CD4-positive, alpha-beta T cell treated with Interleukin-21 for 1 hour (primary cell): ENCODE results near the gene UCHL5.
"Not testable (repeated sequence)": the region's sequence is repeated elsewhere in the genome, so short reads cannot be mapped to it uniquely, and the experiment has no call there.

Experiments used
- DNase-seq: peaks from one replicate; pipeline ENCODE4 v3.0.0-alpha.2; 2020

Gene UCHL5

GRCh38 chr1:193062698-193063463 is 3.7 kb upstream of the UCHL5 start:
- DNase-seq = no peak

GRCh38 chr1:193060938-193061337 is 1.8 kb upstream of the UCHL5 start:
- DNase-seq = no peak

- no peak for DNase-seq
These were observed 1.2 kb upstream of the UCHL5 start for GRCh38 chr1:193060406-193060805.

GRCh38 chr1:193060115-193060403 is 899 bp upstream of the UCHL5 start:
- DNase-seq = no peak

GRCh38 chr1:193058529-193059281 is 455 bp downstream of the UCHL5 start:
- DNase-seq = peak; percentile 65

GRCh38 chr1:193054169-193054675 is 4.9 kb downstream of the UCHL5 start:
- no peak for DNase-seq

GRCh38 chr1:193048913-193049312 is 10.2 kb downstream of the UCHL5 start:
- not testable (repeated sequence) for DNase-seq

GRCh38 chr1:193042766-193043691 is 16.1 kb downstream of the UCHL5 start:
- DNase-seq = no peak

GRCh38 chr1:193040011-193040410 is 19.1 kb downstream of the UCHL5 start:
- no peak for DNase-seq

GRCh38 chr1:193036337-193037047 is 22.7 kb downstream of the UCHL5 start:
- no peak for DNase-seq

GRCh38 chr1:193033610-193034009 is 25.6 kb downstream of the UCHL5 start:
- DNase-seq = no peak

- not testable (repeated sequence) for DNase-seq
These were observed 26.3 kb downstream of the UCHL5 start for GRCh38 chr1:193032643-193033427.

- peak; percentile 12 for DNase-seq
These were observed 27.7 kb downstream of the UCHL5 start for GRCh38 chr1:193031431-193031830.

- no peak for DNase-seq
These were observed 28.9 kb downstream of the UCHL5 start for GRCh38 chr1:193030280-193030679.

GRCh38 chr1:193025218-193025617 is 33.9 kb downstream of the UCHL5 start:
- no peak for DNase-seq

GRCh38 chr1:193019442-193020026 is 39.6 kb downstream of the UCHL5 start:
- DNase-seq = peak; percentile 63

GRCh38 chr1:193016788-193017187 is 42.4 kb downstream of the UCHL5 start:
- no peak for DNase-seq

GRCh38 chr1:193014400-193014799 is 44.8 kb downstream of the UCHL5 start:
- DNase-seq = no peak

GRCh38 chr1:193013707-193014106 is 45.5 kb downstream of the UCHL5 start:
- DNase-seq = no peak

GRCh38 chr1:193013005-193013404 is 46.2 kb downstream of the UCHL5 start:
- no peak for DNase-seq

- DNase-seq = no peak
These were observed 47.8 kb downstream of the UCHL5 start for GRCh38 chr1:193011406-193011805.
